B cell (primary cell): ENCODE results near the gene CHFR.

ENCODE experiments used
- CTCF ChIP-seq: fragments of 200-600 bp; IDR thresholded peaks from one replicate; pipeline ENCODE4 v1.8.0; 2022; ENCODE audit warnings: antibody characterized with exemption, mild to moderate bottlenecking
- EZH2 ChIP-seq: IDR thresholded peaks from 2 replicates; pipeline ENCODE4 v1.6.1; 2012; ENCODE audit warnings: borderline replicate concordance, low read depth, mild to moderate bottlenecking, moderate library complexity, low read length; ENCODE audit not compliant: insufficient read depth, poor library complexity, severe bottlenecking

GRCh38 chr12:132824053-132824452 is 63.4 kb downstream of the CHFR start:
- no peak for TF ChIP-seq CTCF
- TF ChIP-seq EZH2, result no peak
